Dendritic cell treated with granulocyte-macrophage colony-stimulating factor and Interleukin-4, amounts not matched to agents 40 ng/mL and 50 ng/mL, for 4 days (primary cell): Measurements from ENCODE around the gene SMARCC2.

ENCODE experiments used
- H3K27ac Mint-ChIP-seq: one replicate; pipeline ENCODE4 v1.8.0; 2022; ENCODE audit warnings: mild to moderate bottlenecking, mixed read lengths
- H3K27me3 Mint-ChIP-seq: one replicate; pipeline ENCODE4 v1.8.0; 2022; ENCODE audit warnings: mild to moderate bottlenecking, mixed read lengths
- H3K36me3 Mint-ChIP-seq: one replicate; pipeline ENCODE4 v1.8.0; 2022; ENCODE audit warnings: low read depth, mixed read lengths
- H3K4me1 Mint-ChIP-seq: one replicate; pipeline ENCODE4 v1.8.0; 2022; ENCODE audit warnings: low read depth, mixed read lengths
- H3K4me3 Mint-ChIP-seq: one replicate; pipeline ENCODE4 v1.8.0; 2022; ENCODE audit warnings: mild to moderate bottlenecking, moderate library complexity, mixed read lengths
- H3K9me3 Mint-ChIP-seq: one replicate; pipeline ENCODE4 v1.8.0; 2022; ENCODE audit warnings: mixed read lengths
- intact Hi-C: fragments of 100-400 bp; cut with micrococcal nuclease; formaldehyde crosslinking; loops from one replicate; pipeline ENCODE4 v1.15.0; 2022

Gene SMARCC2

DNA sequence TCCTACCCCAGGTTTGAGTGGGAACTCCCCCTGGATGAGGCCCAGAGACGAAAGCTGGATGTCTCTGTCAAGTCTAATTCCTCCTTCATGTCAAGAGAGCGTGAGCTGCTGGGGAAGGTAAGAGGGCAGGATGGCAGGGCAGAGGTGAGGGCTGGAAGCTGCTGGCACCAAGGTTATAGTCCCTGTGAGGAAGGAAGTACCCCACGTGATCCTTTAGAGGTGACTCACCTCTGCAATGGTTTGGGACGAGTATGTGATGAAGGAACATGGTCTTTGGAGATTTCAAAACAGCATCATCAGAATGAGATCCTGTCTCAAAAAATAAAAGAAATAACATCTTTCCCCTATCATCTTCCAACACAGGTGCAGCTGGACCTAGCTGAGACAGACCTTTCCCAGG is 46.1 kb downstream of the SMARCC2 start:
- peaks cover 47% of the 10 kb centered on the region for H3K4me1 Mint-ChIP-seq
- no peak overlapping the region for H3K4me3 Mint-ChIP-seq
- H3K27ac Mint-ChIP-seq = peak overlapping the region; percentile 57
- H3K9me3 Mint-ChIP-seq = no peaks in the 10 kb centered on the region
- H3K27me3 Mint-ChIP-seq = no peaks in the 10 kb centered on the region
- intact Hi-C loops = no loop called here
- H3K36me3 Mint-ChIP-seq = peaks cover 75% of the 10 kb centered on the region

DNA sequence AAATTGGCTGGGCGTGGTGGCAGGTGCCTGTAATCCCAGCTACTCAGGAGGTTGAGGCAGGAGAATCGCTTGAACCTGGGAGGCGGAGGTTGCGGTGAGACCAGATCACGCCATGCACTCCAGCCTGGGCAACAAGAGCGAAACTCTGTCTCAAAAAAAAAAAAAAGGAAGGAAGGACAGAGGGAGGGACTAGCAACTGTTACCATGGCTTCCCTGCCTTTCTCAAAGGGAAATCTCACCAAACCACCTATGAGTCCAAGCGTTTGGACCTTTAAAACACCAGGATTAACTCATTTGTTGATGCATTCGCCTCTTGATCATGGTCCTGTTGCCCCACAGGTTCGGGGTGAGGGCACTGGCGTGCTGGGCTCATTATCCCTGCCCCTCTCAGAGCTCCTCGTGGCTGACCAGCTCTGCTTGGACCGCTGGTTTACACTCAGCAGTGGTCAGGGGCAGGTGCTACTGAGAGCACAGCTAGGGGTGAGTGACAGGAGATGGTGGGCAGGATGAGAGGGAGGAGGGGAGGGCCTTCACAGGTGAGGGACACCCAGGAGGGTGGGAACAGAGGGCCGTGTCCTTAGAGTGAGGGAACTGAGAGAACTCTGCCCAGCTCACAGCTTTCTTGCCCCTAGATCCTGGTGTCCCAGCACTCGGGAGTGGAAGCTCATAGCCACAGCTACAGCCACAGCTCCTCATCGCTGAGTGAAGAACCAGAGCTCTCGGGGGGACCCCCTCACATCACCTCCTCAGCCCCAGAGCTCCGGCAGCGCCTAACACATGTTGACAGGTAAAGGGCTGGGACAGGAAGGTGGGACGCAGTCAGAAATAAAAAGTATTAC is 47.1 kb downstream of the SMARCC2 start:
- H3K9me3 Mint-ChIP-seq = no peaks in the 10 kb centered on the region
- intact Hi-C loops = no loop called here
- H3K27me3 Mint-ChIP-seq = no peaks in the 10 kb centered on the region
- H3K27ac Mint-ChIP-seq = peak overlapping the region; percentile 57
- H3K36me3 Mint-ChIP-seq = peaks cover 86% of the 10 kb centered on the region
- H3K4me3 Mint-ChIP-seq = no peak overlapping the region
- H3K4me1 Mint-ChIP-seq = peaks cover 47% of the 10 kb centered on the region

DNA sequence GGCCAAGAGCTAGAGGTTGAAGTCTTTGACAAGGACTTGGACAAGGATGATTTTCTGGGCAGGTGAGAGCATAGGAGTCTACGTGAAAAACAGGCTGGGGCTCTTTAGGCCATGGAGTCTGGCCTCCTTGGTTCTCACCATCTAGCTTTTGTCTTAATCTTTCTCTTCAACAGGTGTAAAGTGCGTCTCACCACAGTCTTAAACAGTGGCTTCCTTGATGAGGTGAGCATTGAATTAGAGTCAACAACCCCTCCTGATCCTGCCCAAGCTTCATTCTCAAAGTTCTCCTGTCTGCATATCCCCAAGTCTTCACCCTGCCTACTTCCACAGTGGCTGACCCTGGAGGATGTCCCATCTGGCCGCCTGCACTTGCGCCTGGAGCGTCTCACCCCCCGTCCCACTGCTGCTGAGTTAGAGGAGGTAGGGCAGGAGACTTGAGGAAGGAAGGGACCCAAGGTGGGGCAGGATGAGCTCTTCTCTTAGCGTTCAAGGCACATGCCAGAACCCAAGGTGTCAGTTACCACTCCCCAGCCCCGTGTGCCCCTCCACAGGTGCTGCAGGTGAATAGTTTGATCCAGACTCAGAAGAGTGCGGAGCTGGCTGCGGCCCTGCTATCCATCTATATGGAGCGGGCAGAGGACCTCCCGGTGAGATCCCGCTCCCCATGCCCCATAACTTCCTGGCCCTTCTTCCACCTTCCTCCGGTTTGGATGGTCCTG is 51.3 kb downstream of the SMARCC2 start:
- Mint-ChIP-seq H3K4me3 (no peak overlapping the region), H3K36me3 (peaks cover 100% of the 10 kb centered on the region), H3K4me1 (peaks cover 27% of the 10 kb centered on the region), H3K9me3 (no peaks in the 10 kb centered on the region), H3K27me3 (no peaks in the 10 kb centered on the region), H3K27ac (no peak overlapping the region)
- intact Hi-C loops = no loop called here

DNA sequence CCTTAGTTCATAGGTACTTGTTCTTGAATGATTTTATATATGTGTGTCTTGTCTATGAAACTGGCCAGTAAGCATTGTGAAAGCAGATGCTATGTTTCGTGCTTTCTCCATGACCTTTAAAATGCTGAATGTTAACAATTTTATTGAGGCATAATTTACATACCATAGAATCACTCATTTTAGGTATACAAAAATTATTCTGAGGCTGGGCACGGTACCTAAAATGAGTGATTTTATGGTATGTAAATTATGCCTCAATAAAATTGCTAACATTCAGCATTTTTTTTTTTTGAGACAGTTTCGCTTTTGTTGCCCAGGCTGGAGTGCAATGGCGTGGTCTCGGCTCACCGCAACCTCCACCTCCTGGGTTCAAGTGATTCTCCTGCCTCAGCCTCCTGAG is 54.4 kb downstream of the SMARCC2 start:
- H3K36me3 Mint-ChIP-seq = peaks cover 100% of the 10 kb centered on the region

DNA sequence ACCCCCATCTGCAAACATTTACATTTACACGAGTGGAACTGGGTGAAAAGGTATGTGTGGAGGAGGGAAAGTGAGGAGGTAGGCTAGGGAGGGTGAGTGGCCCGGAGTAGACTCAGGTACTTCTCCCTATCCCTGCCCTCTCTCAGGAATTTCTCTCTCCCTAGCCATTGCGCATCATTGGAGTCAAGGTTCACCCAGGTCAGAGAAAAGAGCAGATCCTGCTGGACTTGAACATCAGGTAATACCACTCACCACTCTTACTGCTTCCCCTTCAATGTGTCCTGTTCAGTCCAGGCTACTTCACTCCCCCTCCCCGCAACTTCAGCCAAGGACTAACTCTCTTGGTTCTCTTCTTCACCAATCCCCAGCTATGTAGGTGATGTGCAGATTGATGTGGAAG is 58.4 kb downstream of the SMARCC2 start:
- Mint-ChIP-seq H3K4me1 (peaks cover 59% of the 10 kb centered on the region), H3K27ac (no peak overlapping the region), H3K27me3 (no peaks in the 10 kb centered on the region), H3K4me3 (no peak overlapping the region), H3K36me3 (peaks cover 79% of the 10 kb centered on the region), H3K9me3 (no peaks in the 10 kb centered on the region)
- intact Hi-C loops = no loop called here

More for the DNA sequence above, 54.4 kb downstream of the SMARCC2 start:
- Mint-ChIP-seq H3K27me3 (no peaks in the 10 kb centered on the region), H3K27ac (no peak overlapping the region), H3K9me3 (no peaks in the 10 kb centered on the region), H3K4me1 (peaks cover 28% of the 10 kb centered on the region), H3K4me3 (no peak overlapping the region)
- intact Hi-C loops = no loop called here

DNA sequence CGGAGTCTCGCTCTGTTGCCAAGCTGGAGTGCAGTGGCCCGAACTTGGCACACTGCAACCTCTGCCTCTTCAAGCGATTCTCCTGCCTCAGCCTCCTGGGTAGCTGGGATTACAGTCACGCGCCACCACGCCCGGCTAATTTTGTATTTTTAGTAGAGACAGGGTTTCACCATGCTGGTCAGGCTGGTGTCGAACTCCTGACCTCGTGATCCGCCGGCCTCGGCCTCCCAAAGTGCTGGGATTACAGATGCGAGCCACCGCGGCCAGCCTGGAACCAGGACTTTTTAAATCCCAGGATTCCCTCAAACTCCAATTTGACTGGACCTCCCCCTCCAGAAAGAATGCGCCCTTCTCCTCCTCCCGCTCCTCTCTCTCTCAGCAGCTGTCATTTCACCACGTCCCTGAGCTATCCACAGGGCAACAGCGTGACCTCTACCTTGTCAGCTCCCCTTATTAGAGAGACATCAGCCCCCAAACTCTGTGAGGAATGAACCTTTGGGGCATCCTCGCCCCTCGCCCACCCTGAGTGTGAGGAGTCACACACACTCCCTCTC is 59.3 kb downstream of the SMARCC2 start:
- no peaks in the 10 kb centered on the region for H3K27me3 Mint-ChIP-seq
- intact Hi-C loops = no loop called here
- H3K9me3 Mint-ChIP-seq = no peaks in the 10 kb centered on the region
- peaks cover 71% of the 10 kb centered on the region for H3K36me3 Mint-ChIP-seq
- H3K4me1 Mint-ChIP-seq = peaks cover 59% of the 10 kb centered on the region
- H3K27ac Mint-ChIP-seq = peak overlapping the region; percentile 85
- H3K4me3 Mint-ChIP-seq = peak overlapping the region; percentile 98

DNA sequence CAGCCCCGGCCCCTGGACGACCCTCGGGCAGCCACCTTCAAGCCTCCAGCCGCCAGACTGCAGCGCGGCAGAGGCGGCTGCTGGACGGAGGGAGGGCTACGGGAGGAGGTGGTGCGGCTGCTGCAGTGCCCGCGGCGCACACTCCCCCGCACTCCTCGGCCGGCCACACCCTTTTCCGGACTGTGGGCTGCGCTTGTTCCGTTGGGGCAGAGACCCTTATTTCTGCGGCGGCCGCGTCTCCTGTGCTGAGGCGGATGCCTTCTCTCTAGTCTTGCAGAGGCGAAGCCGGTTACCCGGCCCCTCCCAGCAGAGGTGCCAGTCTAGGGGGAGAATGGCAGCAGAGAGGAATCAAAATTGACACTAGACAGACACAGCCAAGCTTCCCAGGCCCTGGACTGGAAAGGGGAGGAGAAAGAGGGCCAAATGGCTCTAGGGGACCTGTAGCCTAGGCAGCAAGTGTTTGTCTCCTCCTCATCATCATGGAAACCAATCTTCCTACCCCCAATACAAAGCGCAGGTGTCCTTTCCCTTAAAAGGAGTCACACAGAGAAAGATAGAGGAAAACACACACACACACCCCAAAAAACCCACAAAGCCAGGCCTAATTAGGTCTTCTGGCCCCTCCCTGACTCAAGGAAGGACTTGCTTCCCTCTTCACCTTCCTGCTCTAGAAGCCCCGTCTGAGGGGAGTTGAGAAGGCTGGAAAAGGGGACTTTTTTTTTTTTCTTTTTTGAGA is 59.9 kb downstream of the SMARCC2 start:
- intact Hi-C loops = no loop called here
- peak overlapping the region; percentile 98 for H3K4me3 Mint-ChIP-seq
- H3K9me3 Mint-ChIP-seq = no peaks in the 10 kb centered on the region
- peaks cover 62% of the 10 kb centered on the region for H3K4me1 Mint-ChIP-seq
- H3K27me3 Mint-ChIP-seq = no peaks in the 10 kb centered on the region
- H3K36me3 Mint-ChIP-seq = peaks cover 66% of the 10 kb centered on the region
- H3K27ac Mint-ChIP-seq = peak overlapping the region; percentile 85

DNA sequence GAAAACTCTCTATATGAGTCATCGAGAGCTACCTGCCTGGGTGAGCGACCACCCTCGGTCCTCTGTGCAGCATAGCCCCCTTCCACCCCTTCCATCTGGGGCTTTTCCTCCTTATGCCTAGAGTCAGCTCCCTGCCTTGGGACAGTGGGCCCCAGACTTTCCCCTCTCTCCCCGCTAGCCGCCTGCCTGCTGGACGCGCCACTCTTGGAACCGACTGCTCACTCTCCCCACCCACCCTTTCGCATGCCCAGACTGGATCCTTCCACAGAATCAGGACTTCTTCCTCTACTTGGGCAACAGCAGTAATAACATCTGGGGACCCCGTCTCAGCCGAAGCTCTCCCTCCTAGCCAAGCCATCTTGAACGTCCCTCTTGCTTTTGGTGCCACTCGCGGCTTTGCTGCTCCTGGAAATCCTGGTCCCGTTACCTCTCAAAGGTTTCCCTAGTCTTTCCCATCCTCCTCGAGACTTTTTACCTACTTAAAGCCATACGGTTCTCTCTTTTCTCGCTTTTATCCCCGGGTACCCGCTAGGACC is 60.5 kb downstream of the SMARCC2 start:
- no peaks in the 10 kb centered on the region for H3K9me3 Mint-ChIP-seq
- intact Hi-C loops = loop anchor here (1.0 kb wide), 2 partner anchors 24 to 30 kb away; partner anchors contain the start of genes MYL6 and PA2G4
- peak overlapping the region; percentile 98 for H3K4me3 Mint-ChIP-seq
- H3K4me1 Mint-ChIP-seq = peaks cover 68% of the 10 kb centered on the region
- H3K36me3 Mint-ChIP-seq = peaks cover 66% of the 10 kb centered on the region
- H3K27me3 Mint-ChIP-seq = no peaks in the 10 kb centered on the region
- peak overlapping the region; percentile 85 for H3K27ac Mint-ChIP-seq

DNA sequence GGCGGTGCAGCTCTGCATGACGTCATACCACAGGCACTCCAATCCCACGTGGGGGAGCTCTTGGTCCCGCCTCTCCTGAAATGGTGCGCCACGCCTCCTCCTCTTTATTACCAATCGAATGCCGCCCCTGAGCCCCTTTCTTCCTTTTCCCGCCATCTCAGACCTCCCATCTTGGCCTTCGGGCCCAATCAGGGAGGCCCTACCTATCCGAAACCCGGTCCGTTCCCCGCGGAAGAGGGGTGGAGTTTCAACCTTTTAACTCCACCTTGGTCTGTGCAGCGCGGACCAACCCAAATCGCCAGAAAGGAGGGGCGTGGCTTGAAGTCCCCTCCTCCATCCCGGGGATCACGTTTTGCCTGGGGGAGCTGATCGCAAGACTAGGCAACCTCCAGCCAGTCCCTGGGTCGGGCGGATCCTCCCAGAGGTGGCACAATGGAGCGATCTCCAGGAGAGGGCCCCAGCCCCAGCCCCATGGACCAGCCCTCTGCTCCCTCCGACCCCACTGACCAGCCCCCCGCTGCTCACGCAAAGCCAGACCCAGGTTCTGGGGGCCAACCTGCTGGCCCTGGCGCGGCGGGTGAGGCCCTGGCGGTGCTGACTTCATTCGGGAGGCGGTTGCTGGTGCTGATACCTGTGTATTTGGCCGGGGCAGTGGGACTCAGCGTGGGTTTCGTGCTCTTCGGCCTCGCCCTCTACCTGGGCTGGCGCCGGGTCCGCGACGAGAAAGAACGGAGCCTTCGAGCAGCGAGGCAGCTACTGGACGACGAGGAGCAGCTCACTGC is 61.2 kb downstream of the SMARCC2 start, which contains the start of gene ESYT1:
TSS of gene ESYT1 (plus strand) at position 380 of the 782 bp plus-strand sequence. CDS start at position 433, 53 bp downstream.
- peaks cover 66% of the 10 kb centered on the region for H3K36me3 Mint-ChIP-seq
- H3K27me3 Mint-ChIP-seq = no peaks in the 10 kb centered on the region
- intact Hi-C loops = loop anchor here (1.0 to 2.0 kb wide), 3 partner anchors 24 to 61 kb away; partner anchors contain the start of genes MYL6, PA2G4 and SMARCC2
- no peaks in the 10 kb centered on the region for H3K9me3 Mint-ChIP-seq
- peak within 1 kb of the TSS; percentile 85 for H3K27ac Mint-ChIP-seq
- peaks cover 71% of the 10 kb centered on the region for H3K4me1 Mint-ChIP-seq
- H3K4me3 Mint-ChIP-seq = peak within 1 kb of the TSS; percentile 98

DNA sequence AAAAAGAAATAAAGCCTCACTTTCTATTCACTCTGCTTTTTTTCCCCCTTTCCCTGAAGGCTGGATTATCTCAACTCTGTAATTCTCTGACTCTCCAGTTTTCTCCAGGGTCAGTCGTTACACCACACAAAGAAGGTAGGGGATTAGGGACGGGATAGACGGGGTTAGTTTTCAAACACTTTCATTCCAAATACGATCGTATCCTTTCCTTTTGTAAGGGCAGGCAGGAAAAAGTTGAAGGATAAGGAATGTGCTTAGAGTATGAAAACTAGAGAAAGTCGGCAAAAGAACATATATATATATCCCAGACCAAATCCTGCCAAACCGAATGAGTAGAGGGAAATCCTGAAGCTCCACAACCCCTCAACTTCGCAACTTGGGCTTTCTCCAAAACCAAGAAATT is 61.8 kb downstream of the SMARCC2 start:
- peaks cover 74% of the 10 kb centered on the region for H3K4me1 Mint-ChIP-seq
- peak overlapping the region; percentile 98 for H3K4me3 Mint-ChIP-seq
- no peaks in the 10 kb centered on the region for H3K27me3 Mint-ChIP-seq
- H3K36me3 Mint-ChIP-seq = peaks cover 60% of the 10 kb centered on the region
- intact Hi-C loops = loop anchor here (2.0 kb wide), 1 partner anchor 61 kb away; the partner anchor contains the start of gene SMARCC2
- H3K27ac Mint-ChIP-seq = peak overlapping the region; percentile 85
- H3K9me3 Mint-ChIP-seq = no peaks in the 10 kb centered on the region

DNA sequence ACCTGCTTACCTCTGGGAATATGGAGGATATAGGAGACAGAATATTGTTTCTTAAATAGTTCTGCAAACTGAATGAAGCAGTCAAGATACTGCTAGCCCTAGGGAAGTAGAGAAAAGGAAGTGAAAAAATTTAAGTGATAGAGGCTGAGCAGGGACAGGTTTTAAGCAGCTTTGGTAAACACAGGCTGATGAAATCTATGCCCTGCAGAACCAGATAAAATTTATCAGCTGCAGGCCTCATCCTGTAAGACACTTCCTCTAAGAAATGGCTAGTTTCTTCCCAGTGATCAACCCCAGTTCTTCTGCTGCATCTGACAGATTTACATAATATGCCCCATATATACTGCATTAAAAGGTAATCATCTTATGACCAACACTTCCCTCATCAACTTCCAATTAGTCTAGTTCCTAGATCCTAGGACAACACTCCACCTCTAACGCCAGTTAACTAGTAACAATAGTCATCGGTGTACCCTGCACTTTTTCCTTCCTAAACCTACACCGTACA is 62.5 kb downstream of the SMARCC2 start:
- Mint-ChIP-seq H3K4me3 (peak overlapping the region; percentile 21), H3K36me3 (peaks cover 57% of the 10 kb centered on the region), H3K27ac (peak overlapping the region; percentile 85), H3K4me1 (peaks cover 74% of the 10 kb centered on the region), H3K9me3 (no peaks in the 10 kb centered on the region), H3K27me3 (no peaks in the 10 kb centered on the region)
- intact Hi-C loops = loop anchor here (2.0 kb wide), 1 partner anchor 62 kb away; the partner anchor contains the start of gene SMARCC2

DNA sequence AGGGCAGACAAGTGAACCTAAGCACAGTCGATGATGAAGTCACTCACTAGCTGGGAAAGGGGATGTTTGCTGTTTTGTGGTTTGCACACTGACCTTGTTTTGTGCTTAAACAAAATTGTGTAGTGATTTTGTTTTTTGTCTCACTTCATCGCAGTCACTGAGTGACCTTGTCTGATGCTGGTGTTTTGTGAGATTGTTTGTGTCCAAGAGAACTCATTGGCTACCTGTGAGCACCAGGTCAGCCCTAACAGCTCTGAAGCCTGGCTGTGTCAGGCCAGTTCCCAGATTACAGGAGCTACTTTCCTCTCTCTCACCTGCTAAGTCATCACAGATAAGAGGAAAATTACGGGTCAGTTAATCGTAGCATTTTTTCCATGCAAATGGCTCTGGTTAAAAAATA is 65.2 kb downstream of the SMARCC2 start:
- H3K27me3 Mint-ChIP-seq = no peaks in the 10 kb centered on the region
- peaks cover 72% of the 10 kb centered on the region for H3K4me1 Mint-ChIP-seq
- peak overlapping the region; percentile 48 for H3K27ac Mint-ChIP-seq
- peaks cover 59% of the 10 kb centered on the region for H3K36me3 Mint-ChIP-seq
- intact Hi-C loops = no loop called here
- no peak overlapping the region for H3K4me3 Mint-ChIP-seq
- no peaks in the 10 kb centered on the region for H3K9me3 Mint-ChIP-seq
